ENCODE results near the gene UNKL.

DNA sequence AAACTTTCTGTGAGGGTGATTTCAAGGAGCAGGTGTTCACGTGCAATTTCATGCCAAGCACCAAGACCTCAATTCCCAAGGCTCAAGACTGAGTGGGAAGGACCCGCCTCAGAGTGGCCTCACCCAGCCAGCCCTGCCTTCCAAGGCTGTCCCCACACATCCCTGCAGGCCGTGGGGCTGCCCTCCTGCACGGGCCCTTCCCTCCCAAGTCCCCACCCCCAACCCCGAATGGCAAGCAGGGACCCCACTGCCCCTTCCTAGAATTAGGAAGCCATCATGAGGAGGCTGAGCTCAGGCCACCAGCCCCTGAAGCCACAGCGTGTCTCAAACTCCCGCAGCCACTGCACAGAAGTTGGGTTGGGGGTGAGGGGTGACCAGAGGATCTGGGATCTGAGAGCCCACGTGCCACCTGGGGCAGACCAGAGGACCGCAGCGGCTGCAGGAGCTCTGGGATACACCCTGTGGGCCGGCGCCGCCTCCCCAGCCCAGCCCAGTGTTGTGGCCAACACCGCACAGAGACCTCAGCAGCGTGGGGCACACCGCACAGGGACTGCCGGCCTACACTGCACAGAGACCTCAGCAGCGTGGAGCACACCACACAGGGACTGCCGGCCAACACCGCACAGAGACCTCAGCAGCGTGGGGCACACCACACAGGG, 42.1 kb downstream of the UNKL start:
- TF ChIP-seq ZNF274 (IDR thresholded peaks at IDR 0.05; ENCODE audit: low read depth, low read length) (no peak), YY1 (IDR thresholded peaks at IDR 0.05; ENCODE audit: insufficient read depth, insufficient read length) (no peak)
